Renal pelvis (tissue), 4 donors: Measurements from ENCODE around the gene SSUH2. TPM values are rescaled to one million over a fixed set of nuclear protein-coding genes. Genes with fewer than 3 reads are reported as not detected.
A peak's percentile ranks its signal among the peaks of the same experiment; 100 is the strongest.
"Not testable (repeated sequence)": the region's sequence is repeated elsewhere in the genome, so short reads cannot be mapped to it uniquely, and the experiment has no call there.

Experiments used
- DNase-seq: peaks from one replicate; pipeline ENCODE4 v3.0.0-alpha.2; 2013
- polyA plus RNA-seq, 3 donors: library from polyadenylated mRNA; unstranded; fragments of 120-200 nt; gene quantifications; one replicate each; pipeline ENCODE4 v1.2.1, GENCODE V29; 2013; ENCODE audit not compliant: insufficient read length in 3 of 3

SSUH2 gene
- polyA plus RNA-seq, 3 donors: 4.6 to 5.3 (median 5.0) TPM

GRCh38 chr3:8660175-8661118 lies 15.8 kb upstream of the SSUH2 start:
- DNase-seq: peak; percentile 56

DNA sequence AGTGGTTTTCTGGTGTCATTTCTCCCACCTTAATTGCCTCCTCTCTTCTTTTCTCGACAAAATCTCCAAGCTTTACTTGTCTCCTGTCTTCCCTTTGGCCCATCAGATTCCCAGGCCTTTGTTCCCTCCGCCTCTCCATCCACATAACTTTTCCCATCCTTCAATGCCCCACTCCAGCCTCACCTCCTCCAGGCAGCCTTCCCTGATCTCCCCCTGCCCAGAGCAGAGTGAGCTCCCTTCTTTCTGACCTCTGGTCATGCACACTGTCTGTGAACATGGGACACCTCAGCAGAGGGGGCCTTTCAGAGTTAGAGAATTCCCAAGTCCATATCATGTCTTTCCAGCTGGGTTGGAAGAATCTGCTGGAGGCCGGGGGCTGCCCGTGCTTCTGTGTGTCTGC lies 14.6 kb upstream of the SSUH2 start:
- DNase-seq: no peak

DNA sequence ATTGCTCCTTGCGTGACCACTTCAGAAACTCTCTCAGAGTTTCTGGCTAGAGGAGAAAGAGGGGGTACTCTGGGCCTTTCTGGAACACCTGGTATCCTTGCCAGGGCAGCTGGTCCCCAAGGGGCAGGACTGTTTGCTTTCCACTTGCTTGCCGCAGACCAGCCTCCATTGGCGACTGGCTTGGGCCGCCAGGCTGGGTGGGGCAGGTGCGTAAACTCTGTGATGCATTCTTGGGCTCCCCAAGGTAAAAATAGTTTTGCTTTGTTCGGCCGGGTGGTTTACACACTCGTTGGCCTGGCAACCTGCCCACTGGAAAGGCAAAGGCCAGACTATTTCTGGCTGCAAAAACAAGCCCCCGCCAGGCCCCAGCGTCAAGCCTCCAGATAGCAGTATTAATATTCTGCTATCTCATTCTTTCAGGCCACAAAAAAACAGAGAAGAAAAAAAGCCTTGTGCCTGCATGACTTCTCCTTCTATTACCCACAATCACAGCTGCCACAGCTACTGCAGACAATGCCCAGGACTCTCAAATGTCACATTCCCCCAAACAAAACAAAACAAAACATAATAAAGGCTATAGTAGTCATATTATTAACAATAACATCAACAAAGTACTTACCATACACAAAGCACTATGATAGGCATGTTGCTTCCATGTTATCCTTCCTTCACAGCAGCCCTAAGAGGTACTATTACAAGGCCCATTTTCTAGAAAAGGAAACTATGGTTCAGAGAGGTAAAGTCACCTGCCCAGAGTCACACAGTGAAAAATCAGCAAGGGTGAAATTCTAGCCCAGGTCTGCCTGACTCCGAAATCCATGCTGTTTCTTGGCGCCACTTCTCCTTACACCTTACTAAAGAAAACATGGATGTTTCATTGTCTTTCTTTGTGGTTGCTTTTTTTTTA lies 14.0 kb upstream of the SSUH2 start:
- DNase-seq: peak; percentile 72

GRCh38 chr3:8657804-8658305 lies 13.3 kb upstream of the SSUH2 start:
- DNase-seq: no peak

DNA sequence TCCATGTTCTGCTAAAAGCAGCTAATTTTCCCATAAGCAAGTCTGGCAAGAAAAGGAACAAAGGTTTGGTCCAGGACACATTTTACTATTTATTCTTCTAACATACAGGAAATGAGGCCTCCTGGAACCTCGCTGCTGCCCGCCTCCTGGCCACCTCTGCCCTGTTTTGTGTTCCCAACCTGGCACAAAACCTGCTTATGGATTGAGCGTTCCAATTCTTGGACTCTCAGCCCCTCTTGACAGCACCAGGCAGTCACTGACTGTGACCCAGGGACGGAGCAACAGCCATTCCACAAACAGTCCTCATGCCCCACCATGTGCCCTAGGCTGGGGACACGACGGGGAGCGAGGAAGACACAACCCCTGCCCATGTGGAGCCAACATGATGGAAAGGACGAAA lies 11.6 kb upstream of the SSUH2 start:
- DNase-seq: no peak

DNA sequence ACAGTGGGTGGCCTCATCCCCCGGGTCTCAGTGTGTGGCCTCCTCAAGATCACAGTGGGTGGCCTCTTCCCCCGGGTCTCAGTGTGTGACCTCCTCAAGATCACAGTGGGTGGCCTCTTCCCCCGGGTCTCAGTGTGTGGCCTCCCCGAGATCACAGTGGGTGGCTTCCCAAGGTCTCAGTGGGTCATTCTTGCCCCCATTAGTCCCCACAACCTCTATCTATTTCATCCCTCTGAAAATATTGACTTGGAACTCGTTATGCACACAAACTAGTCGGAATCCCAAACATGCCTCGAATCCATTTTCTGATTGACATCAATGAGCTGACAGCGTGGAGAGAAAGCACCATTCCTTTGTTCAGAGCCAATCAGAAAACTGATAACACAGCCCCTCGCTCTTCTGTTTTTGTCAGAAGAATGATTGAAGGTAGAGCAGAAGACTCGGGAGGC lies 10.8 kb upstream of the SSUH2 start:
- no peak for DNase-seq

GRCh38 chr3:8654572-8655329 lies 10.2 kb upstream of the SSUH2 start:
- not testable (repeated sequence) for DNase-seq

DNA sequence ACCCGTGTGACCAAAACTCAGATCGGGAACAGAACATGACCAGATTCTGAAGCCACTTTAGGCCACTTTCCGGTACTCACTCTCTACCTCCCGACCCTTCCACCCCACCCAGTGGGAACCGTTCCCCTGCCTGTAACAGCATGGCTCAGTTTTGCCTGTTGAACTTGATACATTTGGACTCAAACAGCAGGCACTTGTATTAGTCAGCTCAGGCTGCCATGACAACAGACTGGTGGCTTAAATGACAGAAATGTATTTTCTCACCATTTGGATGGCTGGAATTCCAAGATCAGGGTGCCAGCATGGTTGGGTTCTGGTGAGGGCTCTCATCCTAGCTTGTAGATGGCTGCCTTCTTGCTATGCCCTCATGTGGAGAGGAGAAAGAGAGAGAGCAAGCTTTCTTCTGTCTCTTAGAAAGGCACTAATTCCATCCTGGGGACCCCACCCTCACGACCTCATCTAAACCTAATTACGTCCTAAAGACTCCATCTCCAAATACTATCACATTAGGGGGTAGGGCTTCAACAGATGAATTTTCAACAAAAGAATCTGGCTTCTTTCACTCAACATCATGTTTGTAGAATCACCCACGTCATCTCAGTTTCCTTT lies 9.3 kb upstream of the SSUH2 start:
- DNase-seq: no peak

- no peak for DNase-seq
Measured at GRCh38 chr3:8652324-8652987, 7.9 kb upstream of the SSUH2 start.

GRCh38 chr3:8651418-8652323 lies 7.1 kb upstream of the SSUH2 start:
- DNase-seq: no peak

- DNase-seq: no peak
Measured at GRCh38 chr3:8650583-8651416, 6.2 kb upstream of the SSUH2 start.

DNA sequence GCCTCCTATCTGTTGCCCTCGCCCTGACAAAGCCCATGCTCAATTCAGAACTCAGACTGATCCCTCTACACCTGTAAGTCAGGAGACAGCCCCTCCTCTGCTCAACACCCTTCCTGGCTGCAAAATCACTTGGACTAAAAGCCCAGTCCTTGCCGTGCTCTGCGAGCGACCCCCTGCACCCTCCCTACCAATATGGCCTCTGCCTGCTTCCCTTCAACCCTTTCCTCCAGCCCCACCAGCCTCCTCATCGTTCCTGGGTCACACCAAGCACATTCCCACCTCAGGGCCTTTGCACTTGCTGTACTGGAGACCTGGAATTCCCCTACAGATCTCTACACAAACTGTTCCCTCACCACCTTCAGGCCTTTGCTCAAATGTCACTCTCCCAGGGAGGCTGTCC lies 5.2 kb upstream of the SSUH2 start:
- DNase-seq: no peak

DNA sequence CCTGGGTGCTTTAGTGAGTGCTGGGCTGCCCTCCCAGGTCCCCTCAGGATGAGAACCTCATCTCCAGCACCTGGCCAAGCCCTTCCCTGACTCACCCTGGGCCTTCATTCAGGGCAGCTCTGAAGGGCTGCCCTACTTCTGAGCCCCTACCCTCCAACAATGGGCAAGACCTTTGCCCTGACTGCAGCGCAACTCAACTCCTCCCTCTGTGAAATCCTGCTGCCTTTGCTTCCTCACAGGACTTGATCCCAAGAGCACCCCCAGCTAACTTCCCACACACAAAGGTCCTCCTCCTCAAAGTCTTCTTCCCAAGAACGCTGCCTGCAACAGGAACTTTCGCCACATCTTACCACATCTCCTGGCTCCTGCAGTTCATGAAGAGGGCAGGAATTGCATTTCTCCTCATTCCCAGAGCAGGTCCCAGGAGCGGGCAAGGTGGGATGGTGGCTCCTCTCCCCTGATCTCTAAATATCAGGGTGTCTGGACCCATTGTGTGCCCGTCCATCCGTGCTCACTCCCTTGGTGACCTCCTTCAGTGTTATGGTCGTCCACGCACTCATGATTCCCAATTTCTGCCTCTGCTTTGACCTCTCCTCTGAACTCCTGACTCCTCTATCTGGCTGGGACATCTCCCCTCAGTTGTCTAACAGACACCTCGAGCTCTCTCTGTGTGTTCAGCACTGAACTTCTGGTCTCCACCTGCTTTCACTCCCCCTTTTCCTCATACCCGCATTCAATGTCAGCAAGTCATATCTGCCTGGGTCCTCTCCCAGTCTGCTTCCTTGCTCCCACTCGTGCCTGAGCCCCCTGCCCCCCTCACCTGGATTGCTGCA lies 4.5 kb upstream of the SSUH2 start:
- DNase-seq: no peak

DNA sequence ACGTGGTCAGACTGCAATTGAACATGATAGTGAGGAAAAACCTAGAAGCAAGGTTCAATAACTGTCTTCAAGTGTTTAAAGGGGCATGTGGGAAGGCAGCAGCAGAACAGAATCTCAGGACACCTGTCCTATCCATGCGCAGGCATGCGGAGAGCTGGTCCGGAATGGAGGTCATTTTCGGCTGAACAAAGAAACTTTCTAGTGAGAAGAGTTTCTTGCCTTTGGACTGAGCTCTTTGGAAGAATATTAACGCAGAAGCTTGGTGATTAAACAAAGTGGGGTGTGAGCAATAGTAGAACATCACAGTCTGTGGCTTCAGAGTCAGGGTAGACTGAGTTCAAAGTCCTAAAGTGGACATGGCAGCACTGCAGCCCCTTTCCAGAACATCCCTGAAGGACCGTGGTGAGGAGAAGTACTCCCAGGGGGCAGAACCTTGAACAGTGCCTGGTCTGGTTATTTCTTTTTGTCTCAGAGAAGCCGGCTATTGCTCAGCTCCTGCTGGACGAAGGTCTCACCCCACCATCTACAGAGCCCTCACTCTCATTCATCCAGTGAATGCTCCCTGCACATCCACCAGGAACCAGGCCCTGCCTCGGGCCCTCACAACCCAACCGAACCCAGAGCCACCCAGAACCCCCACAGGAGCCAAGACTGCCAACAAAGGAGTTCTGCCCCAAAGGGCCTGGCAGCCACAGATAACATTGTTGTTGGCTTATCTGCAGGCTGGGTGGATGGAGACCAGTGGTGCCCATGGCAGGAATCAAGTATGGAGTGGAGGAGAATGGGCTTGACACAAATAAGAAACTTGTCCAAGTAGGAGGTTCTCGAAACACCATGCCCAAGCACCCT lies 2.8 kb upstream of the SSUH2 start:
- no peak for DNase-seq

GRCh38 chr3:8646313-8646938 lies 1.8 kb upstream of the SSUH2 start:
- no peak for DNase-seq

- DNase-seq: no peak
Measured at GRCh38 chr3:8645712-8646111, 1.1 kb upstream of the SSUH2 start.
